Stimulated activated CD4-positive, alpha-beta T cell treated with anti-CD3 and anti-CD28 coated beads, Interleukin-4, amount 100 ng/mL, for 1 hour (primary cell): Measurements from ENCODE around the gene PXT1.
A peak's percentile ranks its signal among the peaks of the same experiment; 100 is the strongest.
"Not testable (repeated sequence)": the region's sequence is repeated elsewhere in the genome, so short reads cannot be mapped to it uniquely, and the experiment has no call there.

Source experiments
- DNase-seq: peaks from one replicate; pipeline ENCODE4 v3.0.0-alpha.2; 2020

PXT1 gene, protein sequence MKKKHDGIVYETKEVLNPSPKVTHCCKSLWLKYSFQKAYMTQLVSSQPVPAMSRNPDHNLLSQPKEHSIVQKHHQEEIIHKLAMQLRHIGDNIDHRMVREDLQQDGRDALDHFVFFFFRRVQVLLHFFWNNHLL

DNA sequence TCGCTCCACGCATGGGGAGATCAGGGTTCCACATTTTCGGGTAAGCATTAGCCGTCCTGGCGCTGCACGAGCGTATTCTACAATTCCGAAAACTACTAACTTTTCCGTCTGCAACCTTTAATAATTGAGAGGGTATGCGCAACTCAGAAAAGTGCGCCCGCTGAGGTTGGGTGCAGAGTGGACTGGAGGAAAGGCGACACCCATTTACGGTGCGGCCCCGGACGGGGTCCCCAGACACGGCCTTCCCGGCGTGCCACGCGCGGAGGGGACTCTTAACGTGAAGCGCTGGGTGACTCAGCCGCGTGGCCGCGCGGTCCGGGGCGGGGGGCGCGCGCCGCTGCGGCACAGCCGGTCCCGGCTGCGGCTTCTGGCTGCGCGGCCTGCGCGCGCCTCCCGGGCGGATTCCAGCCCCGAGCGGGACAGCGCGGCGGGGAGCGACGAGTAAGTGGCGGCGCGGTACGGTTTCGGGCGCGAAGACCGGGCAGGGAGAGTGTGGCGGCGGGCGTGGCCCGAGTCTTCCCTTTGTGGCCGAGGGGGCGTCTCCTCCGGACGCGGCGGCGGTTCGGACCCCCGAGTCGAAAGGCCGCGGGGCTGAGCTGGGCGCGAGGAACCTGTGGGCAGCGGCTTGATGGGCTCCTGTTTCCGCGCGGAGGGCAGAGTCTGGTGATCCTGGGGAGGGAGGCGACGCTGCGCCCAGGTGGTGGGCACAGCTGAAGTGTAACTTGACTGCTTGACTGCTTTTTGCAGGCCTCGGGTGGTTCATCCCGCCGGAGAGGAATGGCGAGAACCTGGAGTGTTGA lies at the start of gene PXT1, which contains the start of gene KCTD20:
Gene PXT1, minus strand, starts transcription at position 184 of the 800 bp plus-strand sequence. CDS start 16,772 bp downstream, outside the sequence.
Gene KCTD20, plus strand, starts transcription at position 330 of the 800 bp plus-strand sequence. CDS start 27,098 bp downstream, outside the sequence.
- peak; percentile 86 for DNase-seq

DNA sequence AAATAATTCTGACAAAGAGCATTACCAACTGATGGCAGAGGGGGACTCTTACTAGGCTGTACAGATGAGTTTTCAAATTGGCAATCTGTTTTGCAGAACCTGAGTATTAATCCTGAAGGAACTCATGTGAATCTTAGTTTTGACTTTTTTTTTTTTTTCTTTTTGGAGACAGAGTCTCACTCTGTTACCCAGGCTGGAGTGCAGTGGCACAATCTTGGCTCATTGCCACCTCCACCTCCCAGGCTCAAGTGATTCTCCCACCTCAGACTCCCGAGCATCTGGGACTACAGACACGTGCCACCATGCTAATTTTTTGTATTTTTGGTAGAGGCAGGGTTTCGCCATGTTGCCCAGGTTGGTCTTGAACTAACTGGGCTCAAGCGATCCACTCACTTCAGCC lies 49.4 kb upstream of the PXT1 start:
- no peak for DNase-seq

DNA sequence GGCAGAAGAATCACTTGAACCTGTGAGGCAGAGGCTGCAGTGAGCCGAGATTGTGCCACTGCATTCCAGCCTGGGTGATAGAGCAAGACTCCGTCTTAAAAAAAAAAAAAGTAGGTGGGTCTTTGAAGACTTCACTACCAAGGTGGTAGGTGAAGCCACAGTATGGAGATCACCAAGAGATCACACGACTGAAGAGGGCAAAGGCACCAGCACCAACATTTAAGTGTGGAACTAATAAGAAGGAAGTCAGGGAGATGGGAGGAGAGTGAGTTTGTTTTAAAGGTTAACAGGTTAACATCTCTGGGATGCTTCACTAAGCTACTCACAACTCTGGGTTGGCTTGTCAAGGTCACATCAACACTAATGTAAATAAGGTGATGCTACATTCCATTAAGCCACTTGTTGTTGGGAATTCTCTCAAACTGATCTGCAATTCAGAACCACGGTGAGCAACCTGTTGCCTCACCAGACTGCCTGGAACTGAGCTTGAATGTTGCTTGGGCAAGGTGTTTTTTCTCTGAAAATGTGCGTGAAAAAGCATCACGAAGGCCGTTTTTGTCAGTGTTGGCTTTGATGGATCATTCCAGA lies 48.8 kb upstream of the PXT1 start:
- DNase-seq: no peak

DNA sequence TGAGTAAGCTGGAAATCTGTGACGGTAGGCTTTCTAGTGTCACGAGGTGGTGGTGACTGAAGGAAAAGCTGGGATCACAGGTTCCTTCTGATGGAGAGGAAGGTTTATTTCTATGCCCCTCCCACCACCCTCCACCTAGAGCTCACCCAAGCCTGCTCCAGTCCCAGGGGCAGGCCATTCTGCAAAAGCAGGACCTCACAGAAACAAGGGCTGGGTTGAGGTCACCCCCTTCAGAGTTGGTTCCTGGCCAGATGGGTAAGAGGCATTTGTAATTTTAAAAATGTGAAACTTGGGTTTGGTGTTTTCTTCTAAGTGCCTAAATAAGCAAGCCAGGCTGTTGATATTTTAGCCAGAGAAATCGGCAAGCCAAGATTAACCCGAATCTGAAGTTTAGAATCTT lies 46.8 kb upstream of the PXT1 start:
- no peak for DNase-seq

DNA sequence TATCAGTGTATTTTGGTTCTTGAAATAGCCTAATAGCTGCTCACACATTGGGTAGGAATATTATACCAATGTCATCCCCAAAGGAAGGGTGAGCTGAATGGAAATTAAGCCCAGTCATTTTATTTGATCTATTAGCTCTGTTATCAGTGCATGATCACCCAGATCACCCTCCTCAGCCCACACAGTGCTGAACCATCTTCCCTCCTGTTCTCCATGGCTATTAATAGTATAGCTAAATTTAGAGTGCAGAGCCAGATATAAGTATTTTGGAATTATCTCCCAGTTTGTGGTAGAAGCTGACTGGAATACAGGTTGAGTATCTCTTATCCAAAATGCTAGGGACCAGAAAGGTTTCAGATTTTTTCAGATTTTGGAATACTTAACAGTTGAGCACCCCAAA lies 45.6 kb upstream of the PXT1 start:
- DNase-seq: no peak

DNA sequence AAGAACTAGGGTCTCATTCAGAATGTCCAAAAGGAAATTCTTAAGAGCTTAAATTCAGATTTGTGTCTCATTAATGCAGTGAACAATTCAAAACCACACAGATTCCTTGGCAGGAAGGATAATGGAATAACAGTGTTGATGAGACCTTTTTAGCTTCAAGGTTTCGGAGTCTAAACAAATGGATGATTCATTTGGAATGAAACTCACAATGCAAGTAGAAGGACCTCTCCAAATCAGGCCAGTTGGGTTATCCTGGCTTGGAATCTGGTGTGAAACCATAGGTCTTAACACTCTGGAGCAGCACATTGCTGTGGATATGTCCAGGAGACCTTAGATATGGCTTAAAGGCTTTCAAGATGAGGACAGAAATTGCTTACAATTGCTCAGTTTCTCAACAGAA lies 45.0 kb upstream of the PXT1 start:
- no peak for DNase-seq

DNA sequence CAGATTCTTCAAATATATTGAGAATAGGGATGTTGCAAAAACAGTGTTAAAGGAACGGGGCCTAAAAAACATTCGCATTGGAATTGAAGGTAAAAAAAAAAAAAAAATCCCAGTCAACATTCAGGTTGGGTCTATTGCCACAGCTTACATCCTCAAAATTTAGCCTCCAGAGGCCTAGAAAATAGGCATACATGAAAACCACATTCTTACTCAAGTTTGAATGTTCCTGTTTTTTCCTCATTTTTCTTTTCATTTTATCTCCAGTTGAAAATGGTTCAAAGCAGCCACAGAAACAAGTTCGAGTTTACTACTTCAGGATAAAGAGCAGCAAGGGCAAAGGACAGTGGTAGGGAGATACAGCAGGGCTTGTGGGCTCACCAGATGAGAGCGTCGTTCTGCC lies 42.1 kb upstream of the PXT1 start:
- no peak for DNase-seq

DNA sequence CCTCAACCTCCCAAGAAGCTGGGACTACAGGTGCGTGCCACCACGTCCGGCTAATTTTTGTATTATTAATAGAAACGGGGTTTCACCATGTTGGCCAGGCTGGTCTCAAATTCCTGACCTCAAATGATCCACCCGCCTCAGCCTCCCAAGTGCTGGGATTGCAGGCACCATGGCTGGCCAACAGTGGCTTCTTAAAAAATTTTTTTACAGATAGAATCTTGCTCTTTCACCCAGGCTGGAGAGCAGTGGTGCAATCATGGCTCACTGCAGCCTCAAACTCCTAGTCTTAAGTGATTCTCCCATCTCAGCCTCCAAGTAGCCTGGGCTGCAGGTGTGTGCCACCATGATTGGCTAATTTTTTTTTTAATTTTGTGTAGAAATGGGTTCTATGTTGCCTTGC lies 40.7 kb upstream of the PXT1 start:
- not testable (repeated sequence) for DNase-seq

DNA sequence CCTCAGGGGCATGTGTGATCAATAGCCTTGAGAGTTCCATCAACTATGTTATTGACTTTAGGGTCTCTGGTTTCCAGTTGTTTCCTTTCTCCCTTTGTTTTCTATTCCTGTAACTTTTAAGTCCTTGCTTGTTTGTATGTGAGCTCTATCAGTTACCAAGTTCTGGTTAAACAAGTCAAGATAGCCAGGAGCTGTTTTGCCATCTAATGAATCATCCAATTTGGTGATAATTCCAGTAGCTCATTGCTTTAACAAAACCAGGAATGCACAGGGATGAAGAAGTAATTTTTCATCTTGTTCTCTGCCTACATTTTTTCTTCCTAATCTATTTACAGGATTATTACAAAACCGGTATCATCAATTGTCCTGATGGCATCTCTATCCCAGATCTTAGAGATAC lies 36.6 kb upstream of the PXT1 start:
- no peak for DNase-seq

DNA sequence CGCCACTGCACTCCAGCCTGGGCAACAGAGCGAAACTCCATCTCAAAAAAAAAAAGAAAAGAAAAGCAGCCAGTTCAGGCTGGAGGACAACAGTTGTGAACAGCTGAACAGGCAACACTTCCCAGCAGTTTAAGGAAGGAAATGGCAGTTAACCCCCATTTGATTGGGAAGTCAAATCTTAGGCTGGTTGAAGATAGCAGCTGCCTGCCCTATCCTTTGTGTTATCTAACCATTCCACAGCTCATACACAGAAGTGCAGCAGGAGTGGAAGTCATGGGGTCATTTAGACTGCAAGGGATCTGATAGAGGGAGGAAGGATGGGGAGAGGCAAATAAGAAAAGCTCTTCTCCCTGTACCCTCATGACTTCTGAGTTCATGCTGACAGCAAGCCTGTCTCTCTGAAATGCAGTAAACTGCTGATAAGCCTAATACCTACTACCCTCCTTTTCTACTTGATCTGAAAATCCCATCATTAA lies 35.4 kb upstream of the PXT1 start:
- no peak for DNase-seq

DNA sequence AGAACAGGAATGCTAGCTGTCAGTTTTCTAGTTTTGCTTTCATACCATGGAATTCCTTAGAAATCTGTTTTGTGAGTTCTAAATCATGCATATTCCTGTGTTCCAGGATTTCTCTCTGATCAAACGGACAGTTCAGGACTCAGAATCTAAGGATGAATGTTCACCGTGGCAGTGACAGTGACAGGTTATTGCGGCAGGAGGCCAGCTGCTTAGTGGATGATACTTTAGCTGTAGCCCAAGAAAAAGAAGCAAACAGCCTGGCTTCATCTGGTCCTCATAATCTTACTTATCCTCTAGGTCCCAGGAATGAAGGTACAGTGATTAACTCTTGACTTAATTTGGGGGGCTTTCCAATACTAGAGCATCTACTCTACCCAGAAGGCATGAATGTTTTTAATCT lies 27.3 kb upstream of the PXT1 start:
- no peak for DNase-seq

DNA sequence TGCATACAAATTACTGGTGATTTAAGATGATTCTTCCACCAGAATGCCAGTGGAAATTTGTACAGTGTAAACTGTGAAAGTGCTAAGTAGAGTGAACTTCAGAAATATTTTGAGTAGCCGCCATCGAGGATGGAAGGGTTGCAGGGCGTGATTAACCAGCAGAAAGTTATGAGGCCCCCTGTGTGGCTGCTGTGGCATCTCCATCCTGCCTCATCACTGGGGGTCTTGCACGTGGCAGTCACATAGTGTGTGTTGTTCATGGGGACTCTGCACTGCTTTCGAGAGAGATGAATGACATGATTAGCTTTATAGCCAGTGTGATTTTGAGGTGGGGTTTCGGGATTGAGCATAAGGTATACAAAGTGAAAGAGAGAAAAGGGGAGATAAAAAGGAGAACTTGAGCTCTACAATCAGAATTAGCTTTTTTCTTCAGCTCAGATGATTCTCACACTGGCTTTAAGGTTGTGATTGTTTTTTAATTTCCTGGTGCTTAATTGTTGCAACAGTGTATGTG lies 26.6 kb upstream of the PXT1 start:
- DNase-seq: no peak

DNA sequence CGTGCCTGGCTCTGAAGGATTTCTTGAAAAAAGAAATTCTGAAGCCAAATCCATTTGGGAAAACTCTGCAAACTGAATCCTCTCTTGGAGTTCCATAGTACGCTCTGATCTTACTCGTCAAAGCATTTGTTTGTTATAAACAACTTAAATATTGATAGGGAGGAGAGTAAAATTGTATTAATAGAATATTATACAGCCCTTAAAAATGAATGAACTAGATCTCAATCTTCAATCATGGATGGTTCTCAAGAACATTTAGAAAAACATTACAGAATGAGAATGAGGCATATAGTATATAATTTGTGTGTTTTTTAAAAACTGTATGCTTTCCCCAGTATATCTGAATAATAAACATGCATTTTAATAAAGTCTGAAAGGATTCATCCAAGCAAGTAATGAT lies 25.0 kb upstream of the PXT1 start:
- DNase-seq: no peak

DNA sequence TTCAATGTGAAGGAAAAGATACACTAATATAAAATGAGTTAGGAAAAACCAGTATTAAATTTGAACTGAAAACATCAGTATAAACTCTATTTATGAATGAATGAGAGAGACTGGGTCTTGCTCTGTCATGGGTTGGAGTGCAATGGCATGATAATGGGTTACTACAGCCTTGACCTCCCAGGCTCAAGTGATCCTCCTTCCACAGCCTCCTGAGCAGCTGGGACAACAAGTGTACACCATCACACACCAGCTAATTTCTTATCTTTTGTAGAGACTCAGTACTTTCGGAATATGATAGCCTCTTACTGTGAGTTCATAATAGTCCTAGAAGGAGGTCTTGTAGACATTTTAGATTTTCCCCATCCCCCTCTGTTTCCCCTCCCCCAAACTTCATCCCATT lies 21.6 kb upstream of the PXT1 start:
- no peak for DNase-seq

DNA sequence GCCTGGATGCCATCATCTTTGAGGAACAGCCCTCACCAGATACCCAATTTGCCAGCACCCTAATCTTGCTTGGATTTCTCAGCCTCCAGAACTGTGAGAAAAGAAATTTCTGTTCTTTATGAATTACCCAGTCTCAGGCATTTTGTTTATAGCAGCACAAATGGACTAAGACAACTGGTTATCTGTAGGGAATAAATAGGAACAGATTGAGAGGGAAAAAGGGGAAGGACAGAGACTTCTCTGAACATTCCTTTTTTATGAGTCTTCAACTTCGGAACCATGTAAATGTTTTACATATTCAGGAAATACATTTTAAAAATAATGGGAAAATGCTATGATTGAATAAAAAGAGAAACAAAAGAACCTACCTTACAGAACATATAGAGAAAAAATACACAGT lies 21.0 kb upstream of the PXT1 start:
- DNase-seq: no peak

DNA sequence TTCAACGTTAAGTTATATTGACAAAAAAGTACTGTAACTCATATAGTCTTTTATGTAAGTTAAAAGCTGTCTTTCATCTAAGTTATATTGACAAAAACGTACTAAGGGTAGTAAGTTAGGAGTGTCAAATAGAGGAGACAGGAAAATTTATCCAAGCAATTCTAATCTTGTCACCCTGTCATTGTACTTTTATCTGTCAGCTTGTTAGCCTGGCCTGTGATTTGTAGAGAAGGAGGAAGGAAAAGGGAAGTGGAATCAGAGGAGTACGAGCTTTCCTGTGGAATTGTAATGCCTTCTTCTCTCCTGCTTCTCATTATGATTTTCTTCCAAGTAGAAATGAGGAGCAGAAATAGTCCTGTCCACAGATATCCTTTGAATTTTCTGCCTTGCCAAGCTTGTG lies 19.0 kb upstream of the PXT1 start:
- no peak for DNase-seq

DNA sequence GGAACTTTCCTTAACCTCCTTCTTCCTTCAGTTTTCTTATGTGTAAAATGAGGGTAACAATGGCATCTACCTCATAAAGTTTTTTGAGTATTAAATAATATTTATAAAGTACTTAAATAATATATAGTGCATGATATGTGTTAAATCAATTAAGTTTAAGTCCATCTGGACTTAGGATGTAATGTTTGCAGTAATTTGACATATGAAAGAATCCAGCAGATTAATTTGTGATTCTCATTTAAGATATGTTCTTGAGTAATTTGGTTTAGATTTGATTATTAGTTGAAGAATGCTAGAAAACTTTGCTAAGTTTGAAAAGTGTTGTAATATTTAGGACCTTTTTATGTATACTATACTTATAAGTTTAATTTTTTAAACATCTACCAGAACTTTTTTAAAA lies 18.3 kb upstream of the PXT1 start:
- no peak for DNase-seq

DNA sequence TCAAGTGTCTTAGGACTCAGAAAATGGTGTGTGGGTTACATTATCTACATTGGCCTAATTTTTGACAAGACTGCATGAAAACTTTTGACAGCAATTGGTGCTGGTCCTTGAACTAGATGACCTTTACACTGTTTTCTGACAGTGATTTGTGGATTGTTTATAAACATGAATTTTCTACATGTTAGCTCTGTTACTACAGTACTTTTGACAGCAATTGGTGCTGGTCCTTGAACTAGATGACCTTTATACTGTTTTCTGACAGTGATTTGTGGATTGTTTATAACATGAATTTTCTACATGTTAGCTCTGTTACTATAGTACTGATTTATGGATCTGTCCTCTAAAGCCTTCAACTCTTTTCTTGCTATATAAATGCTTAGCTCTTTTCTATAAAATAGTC lies 16.8 kb upstream of the PXT1 start:
- no peak for DNase-seq

DNA sequence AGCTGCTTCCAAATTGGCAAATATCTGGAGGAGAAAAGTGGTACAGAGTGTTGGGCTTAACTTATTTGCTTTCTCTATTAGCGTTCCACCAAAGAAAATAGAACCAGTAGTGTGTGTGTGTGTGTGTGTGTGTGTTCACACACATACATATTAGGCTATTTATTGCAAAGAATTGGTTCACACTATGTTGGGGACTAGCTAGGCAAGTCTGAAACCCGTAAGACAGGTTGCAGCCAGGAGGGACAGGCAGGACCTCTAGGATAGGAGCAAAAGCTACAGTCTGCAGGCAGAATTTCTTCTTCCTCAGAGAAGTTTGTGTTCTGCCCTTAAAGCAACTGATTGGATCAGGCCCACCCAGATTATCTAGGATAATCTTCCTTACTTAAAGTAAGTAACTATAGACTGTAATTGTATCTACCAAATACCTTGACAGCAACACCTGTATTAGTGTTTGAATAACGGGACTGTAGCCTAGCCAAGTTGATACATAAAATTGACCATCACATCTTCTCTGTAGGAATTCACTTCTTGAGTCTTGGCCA lies 12.9 kb upstream of the PXT1 start:
- DNase-seq: no peak

DNA sequence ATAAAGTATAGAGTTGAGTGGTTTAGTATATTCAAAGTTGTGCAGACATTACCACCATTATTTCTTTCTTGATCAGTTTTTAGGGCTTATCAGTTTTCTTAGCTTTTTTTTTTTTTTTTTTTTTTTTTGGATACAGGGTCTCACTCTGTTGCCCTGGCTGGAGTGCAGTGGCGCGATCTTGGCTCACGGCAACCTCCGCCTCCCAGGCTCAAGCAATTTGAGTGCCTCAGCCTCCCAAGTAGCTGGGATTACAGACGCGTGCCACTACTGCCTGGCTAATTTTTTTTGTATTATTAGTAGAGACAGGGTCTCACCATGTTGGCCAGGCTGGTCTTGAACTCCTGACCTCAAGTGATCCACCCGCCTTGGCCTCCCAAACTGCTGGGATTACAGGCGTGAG lies 10.2 kb upstream of the PXT1 start:
- not testable (repeated sequence) for DNase-seq

DNA sequence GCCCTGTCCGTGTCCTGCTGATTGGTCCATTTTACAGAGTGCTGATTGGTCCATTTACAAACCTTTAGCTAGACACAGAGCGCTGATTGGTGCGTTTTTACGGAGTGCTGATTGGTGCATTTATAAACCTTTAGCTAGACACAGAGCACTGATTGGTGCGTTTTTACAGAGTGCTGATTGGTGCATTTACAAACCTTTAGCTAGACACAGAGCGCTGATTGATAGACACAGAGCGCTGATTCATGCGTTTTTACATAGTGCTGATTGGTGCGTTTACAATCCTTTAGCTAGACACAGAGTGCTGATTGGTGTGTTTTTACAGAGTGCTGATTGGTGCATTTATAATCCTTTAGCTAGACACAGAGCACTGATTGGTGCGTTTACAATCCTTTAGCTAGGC lies 6.5 kb upstream of the PXT1 start:
- DNase-seq: not testable (repeated sequence)

DNA sequence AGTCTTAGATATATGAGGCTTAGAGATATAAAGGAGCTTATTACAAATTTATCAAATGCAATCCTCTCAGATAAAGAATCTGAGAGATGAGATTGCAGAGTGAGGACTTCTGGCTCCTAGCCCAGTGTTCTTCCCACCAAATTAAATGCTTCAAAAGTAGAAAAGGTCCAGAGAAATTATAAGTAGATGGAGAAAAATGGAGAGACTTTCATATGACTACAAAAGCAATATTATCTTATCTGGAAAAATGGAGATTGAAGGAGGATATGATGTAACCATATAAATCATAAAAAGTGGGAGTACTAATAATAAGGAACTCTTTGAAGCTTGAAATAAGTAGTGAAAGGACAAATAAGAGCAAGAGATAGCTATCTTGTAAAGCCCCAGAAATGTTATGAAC lies 3.0 kb upstream of the PXT1 start:
- DNase-seq: no peak

DNA sequence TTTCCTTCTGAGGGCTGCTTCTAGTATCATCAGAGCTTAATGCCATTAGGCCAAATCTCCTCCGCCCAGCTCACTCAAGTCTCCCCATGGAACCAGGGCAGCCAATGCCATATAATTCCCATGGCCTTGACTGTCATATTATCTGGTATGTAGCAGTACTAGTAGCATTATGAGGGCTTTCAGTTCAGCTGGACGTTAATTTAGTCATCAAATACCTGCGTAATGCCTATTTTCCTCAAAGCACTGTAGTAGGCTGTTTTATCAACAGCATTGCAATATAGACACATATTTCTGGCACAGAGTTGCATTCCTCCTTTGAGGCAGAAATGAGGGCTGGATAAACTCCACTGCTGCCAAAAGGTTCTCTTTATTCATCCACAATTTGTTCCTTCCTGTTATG lies 1.8 kb upstream of the PXT1 start:
- no peak for DNase-seq
